K562 (cell line): ENCODE data around the gene SIX6. TPM values are rescaled to one million over a fixed set of nuclear protein-coding genes. Genes with fewer than 3 reads are reported as not detected.

Source experiments
- ATAC-seq: fragments of 200-7000 bp; cut with Tn5 transposase; 3 replicates; pipeline ENCODE4 v1.9.1; 2020; ENCODE audit warnings: moderate library complexity
- BruUV-seq: library from RNA; stranded (reverse); fragments of 400-500 nt; replicated peaks from 2 replicates; lab custom pipeline; 2021; lab: Mats Ljungman, UMichigan
- CTCF ChIA-PET: fragments of 300-600 bp; formaldehyde crosslinking; extraction: SDS; loops from one replicate; lab custom pipeline; 2021; ENCODE audit warnings: low intra/inter-chr PET ratio; lab: Yijun Ruan, JAX
- POLR2A ChIA-PET: fragments of 300-600, 350-650 bp; sonication (Branson Sonifier 250); formaldehyde crosslinking; extraction: SDS; loops from one replicate; lab custom pipeline; 2021; ENCODE audit warnings: antibody characterized with exemption, inconsistent platforms; lab: Yijun Ruan, JAX
- DNase-seq, 4 experiments: peaks; one replicate each; pipeline versions ENCODE4 v3.0.0 to v3.0.0-alpha.2; 2011 to 2018; ENCODE audit warnings: low spot score in 3 of 4, mixed read lengths in 3 of 4; ENCODE audit errors: extremely low read depth in 1 of 4
- FAIRE-seq: peaks from 2 replicates; lab custom pipeline; 2011; peaks lifted over from hg19 to GRCh38; lab: Jason Lieb, UNC
- H2AFZ ChIP-seq: 2 replicates; pipeline ENCODE4 v1.6.0; 2011; ENCODE audit warnings: low read depth, low read length, control low read depth, inconsistent platforms
- H3K27ac ChIP-seq: fragments of 200-600 bp; 3 replicates; pipeline ENCODE4 v1.8.0; 2011; ENCODE audit warnings: low read depth, mild to moderate bottlenecking, control low read depth, inconsistent platforms, low read length, moderate library complexity, mixed read lengths; ENCODE audit errors: extremely low read depth
- H3K27me3 ChIP-seq, 2 experiments: fragments of 300-600 bp in 1 of 2; 2 replicates in 1 of 2; 3 replicates in 1 of 2; pipeline versions ENCODE4 v1.6.0 to v1.8.0; 2011; ENCODE audit warnings: inconsistent platforms in 2 of 2, low read length in 2 of 2, mild to moderate bottlenecking in 1 of 2, mixed read lengths in 1 of 2, moderate library complexity in 1 of 2; ENCODE audit not compliant: control insufficient read depth in 2 of 2, insufficient read depth in 2 of 2
- H3K36me3 ChIP-seq: fragments of 300-600 bp; 3 replicates; pipeline ENCODE4 v1.8.0; 2011; ENCODE audit warnings: mild to moderate bottlenecking, low read length, inconsistent platforms; ENCODE audit not compliant: control insufficient read depth, insufficient read depth
- H3K4me1 ChIP-seq, 2 experiments: fragments of 200-600 bp in 1 of 2; replicated peaks in 1 of 2; 2 replicates in 1 of 2; 3 replicates in 1 of 2; pipeline versions ENCODE4 v1.5.1 to v1.8.0; 2011; ENCODE audit warnings: inconsistent platforms in 2 of 2, low read length in 2 of 2, mild to moderate bottlenecking in 1 of 2, mixed read lengths in 1 of 2, moderate library complexity in 1 of 2; ENCODE audit not compliant: control insufficient read depth in 2 of 2, insufficient read depth in 2 of 2
- H3K4me2 ChIP-seq: 2 replicates; pipeline ENCODE4 v1.6.1; 2011; ENCODE audit warnings: low read length, control low read depth, inconsistent platforms, mixed read lengths; ENCODE audit not compliant: insufficient read depth
- H3K4me3 ChIP-seq: fragments of 200-600 bp; sonication (generic), shearing (Covaris generic); 2 replicates; pipeline ENCODE4 v1.5.1; 2016; ENCODE audit warnings: control low read depth, inconsistent platforms
- H3K79me2 ChIP-seq: fragments of 200-600 bp; 3 replicates; pipeline ENCODE4 v1.8.0; 2011; ENCODE audit warnings: low read length, inconsistent platforms; ENCODE audit not compliant: control insufficient read depth, insufficient read depth
- H3K9ac ChIP-seq, 2 experiments: 2 replicates each; pipeline versions ENCODE4 v1.6.0 to v1.6.1; 2011; ENCODE audit warnings: low read depth in 2 of 2, low read length in 2 of 2, control low read depth in 1 of 2, inconsistent platforms in 1 of 2, mild to moderate bottlenecking in 1 of 2, mixed read lengths in 1 of 2; ENCODE audit not compliant: insufficient read depth in 1 of 2
- H3K9me1 ChIP-seq: one replicate; pipeline ENCODE4 v1.6.0; 2011; ENCODE audit warnings: inconsistent platforms, mild to moderate bottlenecking, low read length, moderate library complexity; ENCODE audit not compliant: control insufficient read depth, insufficient read depth
- H3K9me3 ChIP-seq: replicated peaks from 2 replicates; pipeline ENCODE4 v1.5.1; 2011; ENCODE audit warnings: low read depth, low read length, inconsistent platforms; ENCODE audit not compliant: control insufficient read depth, insufficient read depth
- H4K20me1 ChIP-seq: replicated peaks from 2 replicates; pipeline ENCODE4 v1.6.1; 2011; ENCODE audit warnings: low read length, inconsistent platforms, mixed read lengths; ENCODE audit not compliant: control insufficient read depth, insufficient read depth
- BCL6 ChIP-seq: fragments of 250-450 bp; sonication (Bioruptor Pico); IDR thresholded peaks from 2 replicates; pipeline ENCODE4 v1.4.0; 2020
- CEBPB ChIP-seq: fragments of 450-650 bp; IDR thresholded peaks from 2 replicates; pipeline ENCODE4 v1.6.1; 2016; ENCODE audit warnings: missing genetic modification characterization, missing compliant biosample characterization
- CEBPG ChIP-seq, 3 experiments: fragments of 200-800 bp in 1 of 3; sonication (Bioruptor generic) in 1 of 3; sonication (generic) in 1 of 3; formaldehyde crosslinking in 1 of 3; IDR thresholded peaks in 2 of 3; conservative IDR thresholded peaks in 1 of 3; 2 replicates each; pipeline versions ENCODE4 v1.6.1 to v1.8.0; 2016 to 2022; ENCODE audit warnings: missing compliant biosample characterization in 2 of 3, missing genetic modification characterization in 2 of 3, mild to moderate bottlenecking in 1 of 3, missing genetic modification reagents in 1 of 3
- DNMT1 ChIP-seq: fragments of 450-650 bp; IDR thresholded peaks from 2 replicates; pipeline ENCODE4 v1.6.1; 2016; ENCODE audit warnings: antibody characterized with exemption, mild to moderate bottlenecking
- ETV1 ChIP-seq: fragments of 450-650 bp; conservative IDR thresholded peaks from 2 replicates; pipeline ENCODE4 v1.6.1; 2016; ENCODE audit warnings: missing genetic modification characterization, control low read depth, low read depth, missing compliant biosample characterization
- LCOR ChIP-seq: sonication (generic); formaldehyde crosslinking; IDR thresholded peaks from 2 replicates; pipeline ENCODE4 v1.8.0; 2022; ENCODE audit warnings: mild to moderate bottlenecking, missing genetic modification reagents
- MYC ChIP-seq, 2 experiments: fragments of 250-450 bp in 1 of 2; sonication (Bioruptor Pico) in 1 of 2; IDR thresholded peaks; 2 replicates each; pipeline versions ENCODE4 v1.5.1 to v1.6.1; 2012 to 2021; ENCODE audit warnings: low read depth in 2 of 2, borderline replicate concordance in 1 of 2, improper control_type of control experiment in 1 of 2, low read length in 1 of 2, mild to moderate bottlenecking in 1 of 2, moderate library complexity in 1 of 2
- SAFB2 ChIP-seq: fragments of 200-400 bp; formaldehyde crosslinking; IDR thresholded peaks from 2 replicates; pipeline ENCODE4 v1.6.1; 2018; ENCODE audit warnings: borderline replicate concordance, low read length, low read depth, moderate library complexity; ENCODE audit not compliant: severe bottlenecking
- SAP30 ChIP-seq: fragments of 200-600 bp; sonication (generic); IDR thresholded peaks from 2 replicates; pipeline ENCODE4 v1.6.1; 2012; ENCODE audit warnings: borderline replicate concordance, low read depth, mild to moderate bottlenecking, moderate library complexity, low read length, control low read depth, inconsistent platforms; ENCODE audit not compliant: insufficient read depth, poor library complexity, severe bottlenecking
- SIX5 ChIP-seq, 2 experiments: IDR thresholded peaks; 2 replicates each; pipeline ENCODE4 v1.6.1; 2011; ENCODE audit warnings: low read length in 2 of 2, borderline replicate concordance in 1 of 2, low read depth in 1 of 2, mild to moderate bottlenecking in 1 of 2, moderate library complexity in 1 of 2; ENCODE audit not compliant: insufficient read depth in 1 of 2
- ZNF239 ChIP-seq: fragments of 250-450 bp; sonication (Bioruptor Pico); IDR thresholded peaks from 2 replicates; pipeline ENCODE4 v1.4.0; 2020; ENCODE audit warnings: mild to moderate bottlenecking
- ZSCAN29 ChIP-seq: fragments of 450-650 bp; IDR thresholded peaks from 2 replicates; pipeline ENCODE4 v1.6.1; 2017
- WGBS: fragments of 100-300 bp; shearing (Covaris generic); methylation state at CpG from one replicate; pipeline ENCODE4 v1.1.6; 2016; ENCODE audit warnings: low coverage, mixed read lengths; ENCODE audit not compliant: insufficient coverage; ENCODE audit errors: missing lambda C conversion rate; 5-methylcytosine and 5-hydroxymethylcytosine counted together
- in situ Hi-C: fragments of 300-500 bp; cut with MboI; formaldehyde crosslinking; loops from 4 replicates; pipeline ENCODE4 v1.15.0; 2018; ENCODE audit warnings: inconsistent platforms, mixed read lengths
- intact Hi-C: fragments of 100-400 bp; cut with micrococcal nuclease; formaldehyde crosslinking; loops from 2 replicates; pipeline ENCODE4 v1.14.2; 2022
- polyA plus RNA-seq, 8 experiments: library from polyadenylated mRNA; depleted of rRNA in 4 of 8; stranded (reverse) in 5 of 8; unstranded in 3 of 8; fragments of >200 nt; fragmentation: Nextera tagmentation in 2 of 8; fragmentation: Illumina TruSeq in 1 of 8; extraction: Ambion mirVana in 2 of 8; extraction: Trizol in 1 of 8; gene quantifications; 2 replicates each; pipeline versions ENCODE4 v1.2.1 to v1.2.3, GENCODE V29; 2011 to 2014; ENCODE audit warnings: inconsistent platforms in 1 of 8, missing spikeins in 1 of 8
- total RNA-seq, 7 experiments: library from RNA; depleted of rRNA in 6 of 7; stranded (reverse); fragments of >200 nt in 6 of 7; fragmentation: Illumina TruSeq in 2 of 7; extraction: Trizol in 2 of 7; gene quantifications; 2 replicates each; pipeline versions ENCODE4 v1.2.1 to v1.2.3, GENCODE V29; 2011 to 2021; ENCODE audit warnings: low replicate concordance in 1 of 7
- TF ChIP-seq, protein P1 (sequence below): fragments of 450-650 bp; IDR thresholded peaks from one replicate; pipeline ENCODE4 v1.6.1; 2018; ENCODE audit warnings: mild to moderate bottlenecking, moderate library complexity; ENCODE audit not compliant: partially characterized antibody
- TF ChIP-seq, protein P2 (sequence below): fragments of 450-650 bp; IDR thresholded peaks from 2 replicates; pipeline ENCODE4 v1.6.1; 2014; ENCODE audit warnings: low read depth, mild to moderate bottlenecking, moderate library complexity, borderline replicate concordance
- TF ChIP-seq, protein P3 (sequence below): fragments of 450-650 bp; IDR thresholded peaks from 2 replicates; pipeline ENCODE4 v1.6.1; 2016

SIX6 gene
- total and polyA plus RNA-seq, 9 of the 15 experiments (the other 6 are each of a cell fraction or from before 2014, with no cell fraction given): not detected

DNA sequence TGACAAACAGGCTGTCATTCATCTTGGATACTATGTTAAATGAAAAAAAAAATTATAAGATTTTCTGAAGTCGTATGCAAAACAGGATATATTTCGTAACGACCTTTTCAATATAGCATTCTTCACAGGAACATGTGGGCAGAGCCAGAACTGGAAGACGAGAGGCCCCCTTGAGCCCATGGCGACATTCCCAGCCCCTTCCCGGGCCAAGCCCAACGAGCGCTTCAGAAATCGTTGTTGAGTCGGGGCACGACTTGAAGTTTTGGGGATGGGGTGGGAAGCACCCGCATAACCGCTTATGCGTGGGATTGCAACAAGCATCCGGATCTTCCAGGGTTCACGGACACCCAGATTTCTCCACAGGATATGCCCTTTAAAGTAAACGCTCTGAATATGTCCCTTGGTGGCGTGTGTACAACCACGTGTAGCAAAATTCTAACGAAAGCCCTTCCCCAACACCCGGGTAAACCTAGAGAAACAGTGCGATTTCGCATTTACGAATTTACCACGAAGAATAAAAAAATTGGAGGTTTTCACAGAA, 23.8 kb upstream of the SIX6 start:
- peak overlapping the region; percentile 97 for H2AFZ ChIP-seq
- H3K4me2 ChIP-seq: peak overlapping the region; percentile 74
- peaks cover 0 to 7% of the 10 kb centered on the region in 2 experiments; a peak in 3 of 5 replicates for H3K4me1 ChIP-seq
- ChIA-PET CTCF (no interaction called here), POLR2A (no interaction called here)
- peak overlapping the region; percentile 45 for H3K4me3 ChIP-seq
- peaks cover 1% of the 10 kb centered on the region; the same call in 1 of the 2 replicates for H3K9me3 ChIP-seq
- WGBS: 2% methylated on average over 25 of the region's 25 CpGs
- no peaks in the 10 kb centered on the region for H3K9me1 ChIP-seq
- no peaks in the 10 kb centered on the region for H4K20me1 ChIP-seq
- H3K36me3 ChIP-seq: no peaks in the 10 kb centered on the region
- TF ChIP-seq SAP30 (peak; percentile 4), SAFB2 (no peak), LCOR (CRISPR knock-in tag) (0 out of 2 replicates have a peak, but pooled peaks have one; percentile 1), ZNF239 (CRISPR knock-in tag) (peak; percentile 50; the same call in 1 of the 2 replicates), SIX5 (IDR thresholded peaks at IDR 0.05; ENCODE audit: borderline replicate concordance in 1 of 2, insufficient read depth in 1 of 2, low read depth in 1 of 2, low read length in 2 of 2) (no peak), MYC (IDR thresholded peaks at IDR 0.05; ENCODE audit: low read depth, low read length) (peak; percentile 11; the same call in 1 of the 2 replicates), MYC (CRISPR knock-in tag; IDR thresholded peaks at IDR 0.05; ENCODE audit: borderline replicate concordance, low read depth) (no peak), ZSCAN29 (peak; percentile 85), ETV1 (tag) (0 out of 2 replicates have a peak, but pooled peaks have one; percentile 24), CEBPB (peak; percentile 60), CEBPG (CRISPR knock-in tag; IDR thresholded peaks at IDR 0.05) (no peak), CEBPG (tag; conservative IDR thresholded peaks at IDR 0.05 in 1 of 2, IDR thresholded peaks at IDR 0.05 in 1 of 2) (peak in 1 of 2 experiments; percentile 23; a peak in 1 of 4 replicates), BCL6 (no peak), DNMT1 (no peak)
- TF ChIP-seq, protein P1, sequence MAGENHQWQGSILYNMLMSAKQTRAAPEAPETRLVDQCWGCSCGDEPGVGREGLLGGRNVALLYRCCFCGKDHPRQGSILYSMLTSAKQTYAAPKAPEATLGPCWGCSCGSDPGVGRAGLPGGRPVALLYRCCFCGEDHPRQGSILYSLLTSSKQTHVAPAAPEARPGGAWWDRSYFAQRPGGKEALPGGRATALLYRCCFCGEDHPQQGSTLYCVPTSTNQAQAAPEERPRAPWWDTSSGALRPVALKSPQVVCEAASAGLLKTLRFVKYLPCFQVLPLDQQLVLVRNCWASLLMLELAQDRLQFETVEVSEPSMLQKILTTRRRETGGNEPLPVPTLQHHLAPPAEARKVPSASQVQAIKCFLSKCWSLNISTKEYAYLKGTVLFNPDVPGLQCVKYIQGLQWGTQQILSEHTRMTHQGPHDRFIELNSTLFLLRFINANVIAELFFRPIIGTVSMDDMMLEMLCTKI: no peak
- TF ChIP-seq, protein P2, sequence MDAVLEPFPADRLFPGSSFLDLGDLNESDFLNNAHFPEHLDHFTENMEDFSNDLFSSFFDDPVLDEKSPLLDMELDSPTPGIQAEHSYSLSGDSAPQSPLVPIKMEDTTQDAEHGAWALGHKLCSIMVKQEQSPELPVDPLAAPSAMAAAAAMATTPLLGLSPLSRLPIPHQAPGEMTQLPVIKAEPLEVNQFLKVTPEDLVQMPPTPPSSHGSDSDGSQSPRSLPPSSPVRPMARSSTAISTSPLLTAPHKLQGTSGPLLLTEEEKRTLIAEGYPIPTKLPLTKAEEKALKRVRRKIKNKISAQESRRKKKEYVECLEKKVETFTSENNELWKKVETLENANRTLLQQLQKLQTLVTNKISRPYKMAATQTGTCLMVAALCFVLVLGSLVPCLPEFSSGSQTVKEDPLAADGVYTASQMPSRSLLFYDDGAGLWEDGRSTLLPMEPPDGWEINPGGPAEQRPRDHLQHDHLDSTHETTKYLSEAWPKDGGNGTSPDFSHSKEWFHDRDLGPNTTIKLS: no peak
- TF ChIP-seq, protein P3, sequence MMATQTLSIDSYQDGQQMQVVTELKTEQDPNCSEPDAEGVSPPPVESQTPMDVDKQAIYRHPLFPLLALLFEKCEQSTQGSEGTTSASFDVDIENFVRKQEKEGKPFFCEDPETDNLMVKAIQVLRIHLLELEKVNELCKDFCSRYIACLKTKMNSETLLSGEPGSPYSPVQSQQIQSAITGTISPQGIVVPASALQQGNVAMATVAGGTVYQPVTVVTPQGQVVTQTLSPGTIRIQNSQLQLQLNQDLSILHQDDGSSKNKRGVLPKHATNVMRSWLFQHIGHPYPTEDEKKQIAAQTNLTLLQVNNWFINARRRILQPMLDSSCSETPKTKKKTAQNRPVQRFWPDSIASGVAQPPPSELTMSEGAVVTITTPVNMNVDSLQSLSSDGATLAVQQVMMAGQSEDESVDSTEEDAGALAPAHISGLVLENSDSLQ: 0 out of 2 replicates have a peak, but pooled peaks have one; percentile 16
- intact Hi-C loops (loop anchor here (5.0 to 10.0 kb wide), 3 partner anchors 153 to 288 kb away; no protein-coding TSS in a partner anchor), in situ Hi-C loops (no loop called here)
- H3K79me2 ChIP-seq: no peaks in the 10 kb centered on the region
- BruUV-seq: TSS peak; percentile 76
- peak overlapping the region; percentile 82 to 92 for H3K9ac ChIP-seq
- no peaks in the 10 kb centered on the region for H3K27me3 ChIP-seq
- ATAC-seq (peak; percentile 55), DNase-seq (peak in 3 of 4 experiments; percentile 8 to 15 (median 10)), FAIRE-seq (no peak)
- H3K27ac ChIP-seq: peak overlapping the region; percentile 87
